Stimulated activated CD8-positive, alpha-beta memory T cell treated with anti-CD3 and anti-CD28 coated beads, Interleukin-4, amount 100 ng/mL, for 24 hours (primary cell): ENCODE data around the gene SIX5.
A peak's percentile ranks its signal among the peaks of the same experiment; 100 is the strongest.
"Not testable (repeated sequence)": the region's sequence is repeated elsewhere in the genome, so short reads cannot be mapped to it uniquely, and the experiment has no call there.

ENCODE experiments used
- DNase-seq: peaks from one replicate; pipeline ENCODE4 v3.0.0-alpha.2; 2020; ENCODE audit warnings: low read depth

The SIX5 gene

DNA sequence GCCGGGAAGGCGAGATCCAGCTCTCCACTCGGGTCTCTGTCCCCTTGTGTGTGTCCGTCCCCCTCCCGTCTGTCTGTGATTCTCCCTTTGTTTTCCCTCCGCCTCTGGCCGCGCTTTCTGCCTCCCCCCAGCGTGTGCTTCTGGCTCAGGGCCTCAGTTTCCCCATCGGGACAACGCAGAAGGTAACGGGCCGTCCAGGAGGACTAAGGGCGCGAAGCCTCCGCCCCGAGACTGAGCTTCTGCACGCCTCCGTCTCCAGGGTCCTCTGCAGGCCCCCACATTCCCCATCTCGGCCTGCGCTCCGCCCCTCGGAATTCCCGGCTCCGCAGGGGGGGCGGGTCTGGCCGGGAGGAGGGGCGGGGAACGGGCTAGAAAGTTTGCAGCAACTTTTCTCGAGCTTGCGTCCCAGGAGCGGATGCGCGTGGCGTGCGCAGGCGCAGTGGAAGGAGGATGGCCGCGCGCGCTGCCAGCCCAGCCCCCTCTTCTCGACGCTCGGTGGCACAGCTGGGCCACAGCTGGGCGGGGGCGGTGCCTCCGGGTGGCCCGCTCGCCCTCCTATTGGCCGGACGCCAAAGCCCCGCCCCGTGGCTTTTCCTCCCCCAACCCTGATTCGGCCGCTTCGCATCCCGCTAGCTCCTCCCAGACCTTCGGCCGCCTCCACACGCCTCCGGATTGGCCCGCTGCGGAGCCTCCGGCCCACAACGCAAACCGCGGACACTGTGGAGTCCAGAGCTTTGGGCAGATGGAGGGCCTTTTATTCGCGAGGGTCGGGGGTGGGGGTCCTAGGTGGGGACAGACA lies at the start of gene SIX5:
SIX5 (minus strand) TSS at position 269 of the 799 bp plus-strand sequence. CDS start 408 bp downstream, outside the sequence.
- peak; percentile 90 for DNase-seq

GRCh38 chr19:45817725-45818301 lies 48.8 kb upstream of the SIX5 start:
- DNase-seq, result no peak

DNA sequence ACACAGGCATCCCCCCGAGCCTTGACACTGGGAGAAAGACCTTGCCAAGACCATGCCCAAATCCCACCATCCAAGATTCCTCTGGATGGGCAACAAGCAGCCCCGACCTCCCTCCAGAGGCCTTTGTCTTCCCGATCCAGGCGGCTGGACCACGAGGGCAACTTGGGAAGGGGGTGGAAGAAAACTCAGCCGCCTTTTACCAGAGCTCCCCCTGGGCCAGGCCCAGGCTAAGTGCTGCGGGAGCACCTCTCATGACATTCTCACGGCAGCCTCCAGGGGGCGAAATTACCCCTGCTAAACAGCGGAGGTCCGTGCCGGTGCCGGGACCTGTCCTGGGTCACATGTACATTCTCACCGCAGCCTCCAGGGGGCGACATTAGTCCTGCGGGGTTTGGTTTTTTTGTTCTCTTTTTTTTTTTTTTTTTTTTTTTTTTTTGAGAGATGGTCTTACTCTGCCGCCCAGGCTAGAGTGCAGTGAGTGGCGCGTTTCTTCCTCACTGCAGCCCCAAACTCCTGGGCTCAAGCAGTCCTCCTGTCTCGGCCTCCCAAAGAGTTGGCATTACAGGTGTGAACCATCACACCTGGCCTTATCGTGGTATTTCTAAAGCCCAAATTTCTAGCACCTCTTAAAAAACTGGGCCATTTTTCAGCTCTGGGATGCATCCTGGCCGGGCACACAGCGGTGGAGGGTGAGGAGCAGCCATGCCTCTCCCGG lies 48.1 kb upstream of the SIX5 start:
- DNase-seq, result peak; percentile 96

- no peak for DNase-seq
Observed at GRCh38 chr19:45816236-45817009, 47.4 kb upstream of the SIX5 start.

- DNase-seq, result no peak
Observed at GRCh38 chr19:45815481-45816216, 46.6 kb upstream of the SIX5 start.

DNA sequence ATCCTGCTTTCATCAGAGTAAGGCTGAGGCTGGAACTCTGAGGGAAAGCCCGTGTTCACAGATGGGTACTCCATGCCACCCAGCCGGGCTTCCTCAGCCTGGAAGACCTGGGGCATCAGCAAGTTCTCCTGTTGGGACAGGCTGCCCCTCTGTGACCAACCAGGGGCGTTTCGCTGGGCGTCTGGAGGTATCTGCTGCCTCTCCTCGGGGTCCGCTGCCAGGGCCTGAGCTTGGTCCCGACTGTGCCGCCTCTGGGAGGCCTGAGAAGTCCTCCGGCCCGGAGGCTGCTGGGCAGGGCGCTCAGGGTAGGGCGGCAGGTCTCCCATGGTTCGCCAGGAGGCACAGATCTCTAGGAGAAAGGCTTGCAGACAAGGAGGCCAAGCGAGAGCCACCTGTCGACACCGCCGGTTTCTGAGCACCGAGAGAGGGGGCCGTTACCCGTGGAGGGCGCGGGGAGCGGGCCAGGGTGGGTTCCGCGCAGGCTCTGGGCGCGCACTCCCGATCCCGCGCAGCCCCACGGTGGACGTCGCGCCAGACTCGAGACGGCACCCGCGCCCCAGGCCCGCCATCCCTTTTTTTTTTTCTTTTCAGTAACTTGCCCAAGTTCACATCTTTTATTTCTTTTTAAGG lies 45.9 kb upstream of the SIX5 start, which contains the start of gene RSPH6A:
RSPH6A (minus strand) TSS at position 458 of the 630 bp plus-strand sequence; CDS start at position 326, 132 bp downstream.
- DNase-seq, result no peak

DNA sequence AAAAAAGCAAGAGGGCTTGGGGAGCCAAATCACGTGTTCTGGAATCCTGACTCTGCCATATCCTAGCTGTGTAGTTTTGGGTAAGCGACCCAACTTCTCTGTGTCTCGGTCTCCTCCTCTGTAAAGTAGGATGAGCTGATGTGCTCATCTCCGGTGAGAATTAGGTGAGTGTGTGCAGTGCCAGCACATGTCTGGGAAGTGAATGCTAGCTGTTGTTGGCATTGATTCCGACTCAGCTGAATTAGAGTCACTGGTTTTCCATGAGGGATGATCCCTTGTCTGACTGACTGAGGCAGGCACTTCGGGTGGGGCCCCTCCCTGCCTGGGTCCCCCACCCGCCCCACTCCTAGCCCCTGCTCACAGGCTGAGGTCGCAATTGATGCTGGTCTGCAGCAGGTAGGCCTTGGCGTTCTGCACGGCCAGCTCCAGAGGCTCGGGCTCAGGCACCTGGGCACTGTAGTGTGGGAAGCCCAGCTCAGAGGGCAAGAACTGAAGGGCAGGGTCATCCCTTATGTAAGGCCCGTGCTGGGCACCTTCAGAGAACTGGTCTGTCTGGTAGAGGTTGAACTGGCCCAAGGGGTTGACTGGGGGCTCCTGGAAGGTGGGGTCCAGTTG lies 45.2 kb upstream of the SIX5 start:
- no peak for DNase-seq

DNA sequence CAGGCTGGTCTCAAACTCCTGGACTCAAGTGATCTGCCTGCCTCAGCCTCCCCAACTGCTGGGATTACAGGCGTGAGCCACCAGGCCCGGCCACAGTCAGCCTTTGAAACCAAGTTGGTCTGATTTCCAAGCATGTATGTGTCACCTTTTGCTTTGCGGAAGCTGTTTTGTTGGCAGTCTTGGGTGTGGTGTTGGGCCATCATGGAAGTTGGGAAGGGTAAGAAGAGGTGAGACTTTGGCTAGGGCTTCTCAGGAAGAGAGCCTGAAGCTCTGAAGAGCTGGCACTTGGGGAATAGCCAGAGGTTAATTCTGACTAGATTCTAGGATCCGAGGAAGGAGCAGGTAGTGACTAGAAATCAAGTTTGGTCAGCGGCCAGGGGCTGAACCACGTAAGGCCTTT lies 43.2 kb upstream of the SIX5 start:
- DNase-seq, result no peak

DNA sequence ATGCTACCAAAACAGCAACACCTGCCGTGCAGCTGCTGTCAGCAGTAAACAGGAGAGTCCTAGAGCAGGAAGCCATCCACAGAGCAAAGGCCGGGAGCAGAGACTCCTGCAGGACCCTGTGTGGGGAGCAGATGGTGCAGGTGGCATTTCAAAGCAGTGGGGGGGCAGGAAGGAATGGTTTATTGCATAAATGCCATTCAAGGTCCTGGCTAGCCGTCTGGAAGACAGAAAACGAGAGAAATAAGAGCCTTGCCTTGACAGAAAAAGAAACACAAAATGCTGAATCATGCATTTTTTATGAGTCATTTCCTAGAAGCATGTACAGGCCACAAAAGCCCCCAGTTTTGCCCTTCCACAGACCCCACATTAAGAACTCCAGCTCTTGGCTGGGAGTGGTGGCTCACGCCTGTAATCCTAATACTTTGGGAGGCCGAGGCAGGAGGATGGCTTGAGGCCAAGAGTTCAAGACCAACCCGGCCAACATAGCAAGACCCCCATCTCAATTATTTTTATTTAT lies 40.6 kb upstream of the SIX5 start:
- no peak for DNase-seq

DNA sequence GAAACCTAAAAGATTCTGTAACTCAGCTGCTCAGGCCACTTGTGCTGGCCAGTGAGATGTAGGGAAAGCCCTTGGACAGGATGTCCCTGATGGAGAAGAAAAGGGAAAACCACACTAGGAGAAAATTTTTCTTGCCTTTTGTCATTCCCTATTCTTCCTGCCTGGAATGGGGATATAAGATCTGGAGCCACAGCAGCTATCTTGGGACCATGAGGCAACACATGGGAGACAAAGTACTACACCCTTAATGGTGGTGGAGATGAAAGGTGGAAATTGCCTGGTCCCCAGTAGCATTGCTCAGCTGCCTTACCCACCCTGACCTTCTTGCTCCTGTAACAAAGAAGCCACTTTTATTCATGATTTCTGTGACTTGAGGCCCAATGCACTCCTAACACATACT lies 36.7 kb upstream of the SIX5 start:
- DNase-seq, result no peak

GRCh38 chr19:45804959-45805230 lies 35.8 kb upstream of the SIX5 start:
- no peak for DNase-seq

DNA sequence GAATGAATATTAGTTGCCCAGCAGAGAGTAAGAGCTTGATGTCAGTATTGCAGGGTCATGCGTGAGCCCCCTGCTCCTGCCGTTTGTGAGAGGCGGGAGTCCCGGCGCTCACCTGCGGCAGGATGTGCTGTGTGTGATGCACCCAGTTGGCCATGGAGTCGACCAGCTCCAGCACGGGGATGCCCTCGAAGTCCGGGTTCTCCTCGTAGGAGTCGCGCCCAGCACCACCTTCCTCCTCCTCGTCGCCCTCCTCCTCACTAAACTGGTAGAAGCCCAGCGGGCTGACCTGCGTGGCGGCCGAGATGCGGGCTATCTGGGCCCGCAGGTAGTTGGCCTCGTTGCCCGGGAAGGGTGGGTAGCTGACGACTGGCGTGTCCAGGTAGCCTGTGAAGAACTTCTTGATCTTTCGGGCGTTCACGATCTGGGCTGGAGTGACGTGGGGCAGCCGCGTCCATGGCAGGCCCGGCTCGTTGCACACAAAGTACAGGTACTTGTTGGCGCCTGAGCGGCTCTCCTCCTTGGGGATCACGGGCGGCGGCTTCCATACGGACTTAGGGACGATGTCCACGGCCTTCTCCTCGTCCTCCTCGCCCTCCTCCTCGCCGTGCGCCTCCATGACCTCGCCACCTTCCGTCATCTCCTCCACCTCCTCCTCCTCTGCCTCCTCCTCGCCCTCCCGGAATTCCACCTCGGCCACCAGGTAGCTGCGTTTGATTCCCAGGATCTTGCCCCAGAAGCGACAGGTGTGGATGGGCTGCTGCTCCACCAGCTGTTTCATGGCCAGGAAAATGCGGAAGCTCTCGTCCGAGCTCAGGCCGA lies 35.3 kb upstream of the SIX5 start:
- DNase-seq, result no peak

GRCh38 chr19:45801603-45802175 lies 32.6 kb upstream of the SIX5 start:
- no peak for DNase-seq

DNA sequence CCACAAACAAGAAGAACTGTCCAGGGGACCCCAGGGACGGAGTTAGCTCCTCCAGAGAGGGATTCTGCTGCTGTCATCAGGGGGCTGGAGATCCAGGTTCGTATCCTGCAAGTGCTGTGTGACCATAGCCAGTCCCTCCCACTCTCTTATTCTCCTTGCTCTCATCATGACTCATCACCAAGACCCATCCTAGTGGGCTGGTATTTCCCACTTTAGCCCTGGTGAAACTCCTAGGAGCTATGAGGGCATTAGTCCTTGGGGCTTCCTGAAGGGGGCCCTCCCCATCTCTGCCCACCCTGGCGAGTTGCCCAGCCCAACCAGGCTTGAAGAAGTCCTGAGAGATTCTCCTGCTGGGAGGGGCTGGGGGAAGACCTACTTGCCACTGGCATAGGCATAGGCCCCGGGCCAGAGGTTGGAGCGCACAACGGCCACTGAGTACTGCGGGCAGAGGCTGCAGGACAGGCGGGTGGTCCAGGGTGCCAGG lies 31.1 kb upstream of the SIX5 start:
- no peak for DNase-seq

DNA sequence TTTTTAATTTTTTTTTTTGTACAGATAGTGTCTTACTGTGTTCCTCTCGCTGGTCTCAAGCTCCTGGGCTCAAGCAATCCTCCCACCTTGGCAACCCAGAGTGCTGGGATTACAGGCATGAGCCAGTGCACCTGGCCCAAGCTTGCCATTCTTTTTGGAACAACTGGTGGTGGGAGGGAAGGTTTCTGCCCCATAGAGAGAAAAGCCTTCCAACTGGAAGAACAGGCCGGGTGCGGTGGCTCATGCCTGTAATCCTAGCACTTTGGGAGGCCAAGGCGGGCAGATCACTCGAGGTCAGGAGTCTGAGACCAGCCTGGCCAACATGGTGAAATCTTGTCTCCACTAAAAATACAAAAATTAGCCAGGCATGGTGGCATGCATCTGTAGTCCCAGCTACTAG lies 30.5 kb upstream of the SIX5 start:
- DNase-seq, result not testable (repeated sequence)

GRCh38 chr19:45798995-45799517 lies 30.0 kb upstream of the SIX5 start:
- DNase-seq, result peak; percentile 46

DNA sequence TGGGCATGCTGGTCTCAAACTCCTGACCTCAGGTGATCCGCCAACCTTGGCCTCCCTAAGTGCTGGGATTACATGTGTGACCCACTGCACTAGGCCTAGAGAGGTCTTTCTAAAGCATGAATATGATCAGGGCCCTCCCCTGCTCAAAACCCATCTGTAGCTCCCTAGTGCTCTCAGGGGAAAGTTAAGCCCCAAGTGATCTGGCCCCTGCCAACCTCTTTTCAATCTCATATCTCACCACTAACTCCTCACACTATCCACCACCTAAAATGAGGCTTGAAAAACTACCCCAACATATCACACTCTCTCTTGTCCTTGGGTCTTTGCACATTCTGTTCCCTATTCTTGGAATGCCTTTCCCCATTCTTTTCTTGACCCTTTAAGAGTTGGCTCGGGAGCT lies 25.6 kb upstream of the SIX5 start:
- no peak for DNase-seq

- DNase-seq, result no peak
Observed at GRCh38 chr19:45793876-45794275, 24.8 kb upstream of the SIX5 start.

DNA sequence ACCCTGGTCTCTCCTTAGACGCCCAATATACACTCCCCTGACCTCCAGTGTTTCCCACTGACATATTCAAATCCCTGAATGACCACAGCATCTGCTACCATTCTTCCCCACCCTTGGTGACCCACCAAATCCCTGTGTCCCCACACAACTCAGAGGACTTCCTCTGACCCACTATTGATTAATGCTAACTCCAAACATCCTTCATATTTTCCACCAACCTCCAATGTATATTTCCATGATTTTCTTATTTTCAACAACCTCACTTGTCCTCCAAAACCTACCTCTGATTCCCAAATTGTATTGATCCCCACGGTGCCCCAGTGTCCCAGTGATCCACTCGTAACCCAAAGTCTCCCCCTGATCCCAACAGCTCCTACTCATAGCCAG lies 24.1 kb upstream of the SIX5 start:
- DNase-seq, result no peak
